H9 (cell line): ENCODE results near the gene STK32B. TPM values are rescaled to one million over a fixed set of nuclear protein-coding genes. Genes with fewer than 3 reads are reported as not detected.

Experiments
- DNase-seq: peaks from one replicate; pipeline ENCODE4 v3.0.0-alpha.2; 2017
- H2AFZ ChIP-seq: one replicate; pipeline ENCODE4 v1.6.1; 2013; ENCODE audit warnings: mild to moderate bottlenecking, low read length, control low read depth, moderate library complexity
- H2AK5ac ChIP-seq: 2 replicates; pipeline ENCODE4 v1.6.1; 2013; ENCODE audit warnings: low read length, control low read depth, mixed read lengths; ENCODE audit not compliant: insufficient read length
- H2BK120ac ChIP-seq: one replicate; pipeline ENCODE4 v1.6.1; 2013; ENCODE audit warnings: low read depth, mild to moderate bottlenecking, low read length, control low read depth, inconsistent platforms; ENCODE audit not compliant: poor library complexity, severe bottlenecking
- H2BK12ac ChIP-seq: 2 replicates; pipeline ENCODE4 v1.6.1; 2013; ENCODE audit warnings: low read length, control low read depth, mixed read lengths, low read depth; ENCODE audit not compliant: insufficient read length
- H2BK15ac ChIP-seq: 2 replicates; pipeline ENCODE4 v1.6.1; 2013; ENCODE audit warnings: low read depth, low read length, control low read depth
- H2BK20ac ChIP-seq: one replicate; pipeline ENCODE4 v1.6.1; 2013; ENCODE audit warnings: low read depth, mild to moderate bottlenecking, low read length, control low read depth, inconsistent platforms; ENCODE audit not compliant: poor library complexity, severe bottlenecking
- H2BK5ac ChIP-seq: 2 replicates; pipeline ENCODE4 v1.6.1; 2013; ENCODE audit warnings: low read length, control low read depth, mixed read lengths; ENCODE audit not compliant: insufficient read length
- H3K14ac ChIP-seq: 2 replicates; pipeline ENCODE4 v1.6.1; 2013; ENCODE audit warnings: low read length, control low read depth; ENCODE audit not compliant: insufficient read depth
- H3K18ac ChIP-seq: 2 replicates; pipeline ENCODE4 v1.6.1; 2013; ENCODE audit warnings: low read depth, mild to moderate bottlenecking, mixed read lengths, low read length, control low read depth; ENCODE audit not compliant: insufficient read length
- H3K23ac ChIP-seq: 2 replicates; pipeline ENCODE4 v1.6.1; 2013; ENCODE audit warnings: low read length, control low read depth, mixed read lengths, low read depth; ENCODE audit not compliant: insufficient read length
- H3K23me2 ChIP-seq: 2 replicates; pipeline ENCODE4 v1.6.1; 2013; ENCODE audit warnings: low read depth, mild to moderate bottlenecking, mixed read lengths, low read length, control low read depth; ENCODE audit not compliant: insufficient read length, poor library complexity, severe bottlenecking
- H3K27ac ChIP-seq: 2 replicates; pipeline ENCODE4 v1.5.1; 2013; ENCODE audit warnings: low read length, control low read depth, mixed read lengths, low read depth; ENCODE audit not compliant: insufficient read length
- H3K27me3 ChIP-seq: 2 replicates; pipeline ENCODE4 v1.6.1; 2013; ENCODE audit warnings: low read length, control low read depth, inconsistent platforms; ENCODE audit not compliant: insufficient read depth
- H3K4ac ChIP-seq: 2 replicates; pipeline ENCODE4 v1.6.1; 2013; ENCODE audit warnings: low read depth, mild to moderate bottlenecking, control low read depth, inconsistent platforms, low read length, moderate library complexity
- H3K4me1 ChIP-seq: 2 replicates; pipeline ENCODE4 v1.6.1; 2013; ENCODE audit warnings: low read length, control low read depth, inconsistent platforms; ENCODE audit not compliant: insufficient read depth
- H3K4me2 ChIP-seq: 2 replicates; pipeline ENCODE4 v1.6.1; 2013; ENCODE audit warnings: low read length, control low read depth, mixed read lengths; ENCODE audit not compliant: insufficient read length, insufficient read depth
- H3K56ac ChIP-seq: 2 replicates; pipeline ENCODE4 v1.6.1; 2013; ENCODE audit warnings: low read depth, mild to moderate bottlenecking, mixed read lengths, low read length, control low read depth; ENCODE audit not compliant: insufficient read length
- H3K79me1 ChIP-seq: 2 replicates; pipeline ENCODE4 v1.6.1; 2013; ENCODE audit warnings: low read depth, mild to moderate bottlenecking, moderate library complexity, low read length, control low read depth, inconsistent platforms; ENCODE audit not compliant: insufficient read depth, poor library complexity, severe bottlenecking
- H3K79me2 ChIP-seq: 2 replicates; pipeline ENCODE4 v1.6.1; 2013; ENCODE audit warnings: low read length, control low read depth, inconsistent platforms; ENCODE audit not compliant: insufficient read depth
- H3K9ac ChIP-seq: 2 replicates; pipeline ENCODE4 v1.6.1; 2013; ENCODE audit warnings: low read length, control low read depth, mixed read lengths; ENCODE audit not compliant: insufficient read length; ENCODE audit errors: extremely low read depth
- H3K9me3 ChIP-seq: one replicate; pipeline ENCODE4 v1.6.1; 2013; ENCODE audit warnings: low read depth, low read length, inconsistent platforms; ENCODE audit not compliant: control insufficient read depth
- H3T11ph ChIP-seq: one replicate; pipeline ENCODE4 v1.6.1; 2013; ENCODE audit warnings: mild to moderate bottlenecking, low read length, control low read depth, inconsistent platforms
- H4K20me1 ChIP-seq: one replicate; pipeline ENCODE4 v1.6.1; 2013; ENCODE audit not compliant: control insufficient read depth, insufficient read length, insufficient read depth
- H4K5ac ChIP-seq: 2 replicates; pipeline ENCODE4 v1.6.1; 2013; ENCODE audit warnings: low read depth, mild to moderate bottlenecking, mixed read lengths, low read length, control low read depth; ENCODE audit not compliant: insufficient read length
- H4K8ac ChIP-seq: replicated peaks from 2 replicates; pipeline ENCODE4 v1.6.1; 2013; ENCODE audit warnings: low read length, control low read depth, mixed read lengths, low read depth; ENCODE audit not compliant: insufficient read length
- H4K91ac ChIP-seq: 2 replicates; pipeline ENCODE4 v1.6.1; 2013; ENCODE audit warnings: low read depth, mild to moderate bottlenecking, moderate library complexity, mixed read lengths, low read length, control low read depth; ENCODE audit not compliant: insufficient read length
- H3K27ac Mint-ChIP-seq, 3 experiments: 2 replicates in 2 of 3; 3 replicates in 1 of 3; pipeline ENCODE4 v1.8.0; 2020 to 2021; ENCODE audit warnings: mixed read lengths in 3 of 3, mild to moderate bottlenecking in 1 of 3, moderate library complexity in 1 of 3
- H3K27me3 Mint-ChIP-seq: 2 replicates; pipeline ENCODE4 v1.8.0; 2021; ENCODE audit warnings: low read depth, mild to moderate bottlenecking, moderate library complexity, mixed read lengths
- H3K36me3 Mint-ChIP-seq, 3 experiments: 2 replicates in 2 of 3; 3 replicates in 1 of 3; pipeline ENCODE4 v1.8.0; 2020 to 2021; ENCODE audit warnings: low read depth in 3 of 3, mixed read lengths in 3 of 3; ENCODE audit not compliant: insufficient read depth in 1 of 3
- H3K4me1 Mint-ChIP-seq, 2 experiments: 2 replicates each; pipeline ENCODE4 v1.8.0; 2020; ENCODE audit warnings: mixed read lengths in 2 of 2
- H3K4me3 Mint-ChIP-seq, 2 experiments: 2 replicates in 1 of 2; 3 replicates in 1 of 2; pipeline ENCODE4 v1.8.0; 2020 to 2021; ENCODE audit warnings: mild to moderate bottlenecking in 2 of 2, mixed read lengths in 2 of 2, moderate library complexity in 1 of 2
- H3K9me3 Mint-ChIP-seq, 2 experiments: 2 replicates in 1 of 2; 3 replicates in 1 of 2; pipeline ENCODE4 v1.8.0; 2020; ENCODE audit warnings: mild to moderate bottlenecking in 2 of 2, mixed read lengths in 2 of 2, moderate library complexity in 1 of 2
- WGBS: extraction: QIAGEN DNeasy Blood & Tissue Kit; methylation state at CpG from one replicate; pipeline ENCODE4 v1.1.7; 2013; ENCODE audit warnings: missing lambda C conversion rate, low lambda C conversion rate, mixed read lengths; ENCODE audit not compliant: insufficient read length; ENCODE audit errors: extremely low coverage; 5-methylcytosine and 5-hydroxymethylcytosine counted together
- total RNA-seq: library from RNA; stranded (reverse); gene quantifications from 2 replicates; pipeline ENCODE4 v1.2.1, GENCODE V29; 2021
- TF ChIP-seq, protein P1 (sequence below): fragments of 200-600 bp; sonication (generic); conservative IDR thresholded peaks from 3 replicates; pipeline ENCODE4 v1.8.0; 2021; ENCODE audit warnings: antibody characterized with exemption, mild to moderate bottlenecking

The STK32B gene
- total RNA-seq, 1 experiment from 2014 or later, result 1.0 TPM

DNA sequence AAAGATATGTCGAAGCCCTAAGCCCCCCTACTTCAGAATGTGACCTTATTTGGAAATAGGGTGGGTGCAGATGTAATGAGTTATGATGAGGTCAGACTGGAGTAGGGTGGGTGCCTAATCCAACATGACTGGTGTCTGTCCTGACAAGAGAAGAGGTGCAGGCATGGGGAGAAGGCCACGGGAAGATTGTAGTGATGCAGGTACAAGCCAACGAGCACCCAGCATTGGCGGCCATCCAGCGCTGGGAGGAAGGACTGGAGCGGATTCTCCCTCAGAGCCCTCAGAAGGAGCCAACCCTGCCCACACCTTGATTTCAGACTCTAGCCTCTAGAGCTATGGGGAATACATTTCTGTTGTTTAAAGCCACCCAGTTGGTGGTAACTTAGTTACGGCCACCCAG, 419.9 kb downstream of the STK32B start:
- no peak overlapping the region for H4K91ac ChIP-seq
- no peak overlapping the region; the same call in 1 of the 2 replicates for H3K14ac ChIP-seq
- H2BK120ac ChIP-seq, result no peak overlapping the region
- H4K5ac ChIP-seq, result no peak overlapping the region
- H2BK5ac ChIP-seq, result no peak overlapping the region
- H3K4me2 ChIP-seq, result no peak overlapping the region
- H3K4ac ChIP-seq, result no peak overlapping the region
- no peaks in the 10 kb centered on the region for H3K4me1 ChIP-seq
- 0 out of 4 replicates have a peak, but pooled peaks cover 0 to 2% of the 10 kb centered on the region in 2 experiments for H3K4me1 Mint-ChIP-seq
- no peak overlapping the region for H2AK5ac ChIP-seq
- H3K9me3 ChIP-seq, result no peaks in the 10 kb centered on the region
- H4K8ac ChIP-seq, result no peak overlapping the region
- H3K27me3 Mint-ChIP-seq, result no peaks in the 10 kb centered on the region; the same call in 1 of the 2 replicates
- no peak overlapping the region for H3T11ph ChIP-seq
- no peaks in the 10 kb centered on the region for H3K79me2 ChIP-seq
- H3K18ac ChIP-seq, result no peak overlapping the region
- no peaks in the 10 kb centered on the region for H3K9me3 Mint-ChIP-seq
- no peak overlapping the region for H3K27ac ChIP-seq
- no peak overlapping the region for H2AFZ ChIP-seq
- H3K56ac ChIP-seq, result no peak overlapping the region
- no peaks in the 10 kb centered on the region; a peak in 1 of 7 replicates for H3K36me3 Mint-ChIP-seq
- H3K79me1 ChIP-seq, result no peaks in the 10 kb centered on the region
- H3K9ac ChIP-seq, result no peak overlapping the region
- no peaks in the 10 kb centered on the region for H4K20me1 ChIP-seq
- H3K27me3 ChIP-seq, result no peaks in the 10 kb centered on the region
- no peaks in the 10 kb centered on the region for H3K23me2 ChIP-seq
- no peak overlapping the region for H3K27ac Mint-ChIP-seq
- H2BK15ac ChIP-seq, result no peak overlapping the region
- no peak overlapping the region for H3K4me3 Mint-ChIP-seq
- DNase-seq, result no peak
- H3K23ac ChIP-seq, result no peak overlapping the region
- H2BK20ac ChIP-seq, result no peak overlapping the region
- TF ChIP-seq, protein P1, sequence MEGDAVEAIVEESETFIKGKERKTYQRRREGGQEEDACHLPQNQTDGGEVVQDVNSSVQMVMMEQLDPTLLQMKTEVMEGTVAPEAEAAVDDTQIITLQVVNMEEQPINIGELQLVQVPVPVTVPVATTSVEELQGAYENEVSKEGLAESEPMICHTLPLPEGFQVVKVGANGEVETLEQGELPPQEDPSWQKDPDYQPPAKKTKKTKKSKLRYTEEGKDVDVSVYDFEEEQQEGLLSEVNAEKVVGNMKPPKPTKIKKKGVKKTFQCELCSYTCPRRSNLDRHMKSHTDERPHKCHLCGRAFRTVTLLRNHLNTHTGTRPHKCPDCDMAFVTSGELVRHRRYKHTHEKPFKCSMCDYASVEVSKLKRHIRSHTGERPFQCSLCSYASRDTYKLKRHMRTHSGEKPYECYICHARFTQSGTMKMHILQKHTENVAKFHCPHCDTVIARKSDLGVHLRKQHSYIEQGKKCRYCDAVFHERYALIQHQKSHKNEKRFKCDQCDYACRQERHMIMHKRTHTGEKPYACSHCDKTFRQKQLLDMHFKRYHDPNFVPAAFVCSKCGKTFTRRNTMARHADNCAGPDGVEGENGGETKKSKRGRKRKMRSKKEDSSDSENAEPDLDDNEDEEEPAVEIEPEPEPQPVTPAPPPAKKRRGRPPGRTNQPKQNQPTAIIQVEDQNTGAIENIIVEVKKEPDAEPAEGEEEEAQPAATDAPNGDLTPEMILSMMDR, result no peak
- H2BK12ac ChIP-seq, result no peak overlapping the region
- WGBS, result no CpG with 5 or more reads among the region's 7 CpGs
